G401 (cell line): Measurements from ENCODE around the gene SIGLEC11. TPM values are rescaled to one million over a fixed set of nuclear protein-coding genes. Genes with fewer than 3 reads are reported as not detected.
"Not testable (repeated sequence)": the region's sequence is repeated elsewhere in the genome, so short reads cannot be mapped to it uniquely, and the experiment has no call there.

ENCODE experiments used
- DNase-seq: peaks from one replicate; pipeline ENCODE4 v3.0.0-alpha.2; 2015; ENCODE audit warnings: low spot score
- in situ Hi-C: cut with HindIII; loops from 2 replicates; pipeline ENCODE4 v1.10.0; 2016; ENCODE audit warnings: low sequenced_read_pairs, mixed read lengths
- total RNA-seq: library from RNA; depleted of rRNA; stranded (reverse); fragments of >200 nt; shearing (Covaris generic); gene quantifications from 2 replicates; pipeline ENCODE4 v1.2.3, GENCODE V29; 2014

The SIGLEC11 gene
- total RNA-seq, 1 experiment from 2014 or later, result not detected

DNA sequence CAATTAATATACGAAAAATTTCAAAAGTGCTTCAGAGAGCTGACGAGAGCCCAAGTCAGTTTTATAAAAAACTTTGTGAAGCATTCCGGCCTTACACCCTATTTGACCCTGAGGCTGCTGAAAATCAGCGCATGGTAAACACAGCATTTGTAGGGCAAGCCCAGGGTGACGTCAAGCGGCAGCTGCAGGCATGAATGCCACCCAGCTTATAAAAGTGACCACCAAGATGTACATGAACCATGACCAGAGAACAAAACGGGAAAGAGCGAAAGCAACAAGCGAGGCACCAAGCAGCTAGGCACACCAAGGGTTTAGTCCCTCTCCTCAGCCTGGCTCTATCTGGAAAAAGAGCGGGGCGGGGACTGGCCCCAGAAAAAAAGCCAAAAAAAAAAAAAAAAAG is 6.0 kb downstream of the SIGLEC11 start:
- in situ Hi-C loops, result no loop called here

DNA sequence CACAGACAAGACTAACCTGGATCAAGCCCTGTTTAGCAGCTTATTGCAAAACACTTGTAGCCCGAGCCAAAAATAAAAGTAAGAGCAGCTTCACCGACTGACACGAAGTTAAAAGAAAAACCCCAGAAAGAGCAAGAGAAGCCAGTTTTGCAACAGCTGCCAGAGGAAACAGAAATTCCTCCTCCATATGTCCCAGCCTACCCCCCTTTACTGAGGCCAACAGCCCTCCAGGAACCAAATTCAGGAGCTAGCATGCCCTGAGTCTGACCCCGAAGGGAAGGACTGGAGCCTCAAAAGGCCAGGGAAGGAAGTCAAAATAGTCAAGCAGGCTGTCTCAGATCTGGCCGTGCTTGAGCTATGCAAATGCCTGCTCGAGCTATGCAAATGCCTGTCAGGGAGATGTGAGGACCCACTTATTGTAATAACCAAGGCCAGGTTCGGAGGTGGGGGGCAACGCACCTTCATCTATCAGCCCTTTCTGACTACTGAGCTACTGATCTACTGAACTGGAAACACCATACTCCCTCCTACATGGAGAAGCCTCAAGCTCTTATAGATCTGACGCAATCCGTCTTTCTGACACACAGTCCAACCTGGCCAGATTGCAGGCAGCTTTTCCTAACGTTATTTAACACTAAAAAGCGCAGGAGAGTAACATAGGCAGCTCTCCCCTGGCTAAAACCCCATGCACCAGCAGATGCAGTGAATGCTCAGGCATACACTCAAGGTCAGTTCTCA is 6.7 kb downstream of the SIGLEC11 start:
- in situ Hi-C loops, result no loop called here
- no peak for DNase-seq

More for the DNA sequence above, 6.0 kb downstream of the SIGLEC11 start:
- DNase-seq, result no peak

DNA sequence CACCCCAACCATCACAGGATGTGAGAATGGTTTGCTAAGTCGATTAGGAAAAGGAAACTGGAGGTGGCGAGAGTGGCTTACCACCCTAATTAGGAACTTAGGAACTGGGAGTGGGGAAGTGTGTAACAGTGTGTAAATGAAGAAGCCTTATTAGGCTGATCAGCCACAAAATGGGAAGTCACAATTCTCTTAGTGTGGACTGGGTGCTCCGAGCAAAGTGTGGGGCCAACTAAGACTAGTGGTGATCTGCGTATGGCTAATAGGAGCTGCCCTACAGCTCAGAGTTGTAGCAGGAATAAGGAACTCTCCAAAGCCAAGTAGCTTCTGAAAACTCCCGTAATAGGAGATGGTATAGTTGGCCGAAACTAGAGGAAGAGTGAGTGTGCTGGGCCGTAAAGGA is 7.6 kb downstream of the SIGLEC11 start:
- in situ Hi-C loops, result no loop called here
- DNase-seq, result no peak

DNA sequence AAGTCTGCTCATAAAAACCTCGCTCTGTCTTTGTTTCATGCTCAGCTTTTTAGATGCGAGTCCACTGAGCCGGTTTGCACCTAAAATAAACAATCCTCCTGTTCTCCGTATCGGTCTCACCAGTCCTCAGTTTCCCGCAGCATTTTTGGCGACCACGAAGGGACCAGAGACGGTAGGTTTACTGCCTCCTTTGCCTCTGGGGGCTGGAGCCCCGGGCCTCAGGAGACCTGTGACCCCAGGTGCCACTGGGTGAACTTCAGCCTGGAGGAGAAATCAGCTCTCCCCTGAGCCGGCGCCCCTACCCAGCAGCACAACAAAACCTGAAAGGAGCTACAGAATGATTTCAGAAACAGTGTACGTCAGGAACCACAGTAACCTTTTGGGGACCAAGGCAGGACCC is 8.1 kb downstream of the SIGLEC11 start:
- no peak for DNase-seq
- in situ Hi-C loops, result no loop called here

DNA sequence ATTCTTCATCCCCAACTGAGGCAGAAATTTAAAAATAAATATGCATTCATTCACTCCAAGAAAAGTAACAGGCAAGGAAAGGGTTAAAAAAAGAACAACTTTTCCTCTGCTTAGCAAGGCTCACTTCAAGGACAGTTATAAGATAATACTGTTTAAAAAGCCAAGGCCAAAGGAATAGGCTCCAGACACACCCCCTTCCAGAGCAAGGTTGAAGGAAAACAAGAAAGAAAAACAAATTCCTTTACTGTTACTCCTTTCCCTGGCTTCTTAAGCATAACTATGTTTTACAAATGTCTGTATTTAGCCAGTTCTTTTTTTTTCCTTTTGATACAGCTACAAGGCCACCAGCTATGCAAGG is 8.5 kb downstream of the SIGLEC11 start:
- in situ Hi-C loops, result no loop called here
- no peak for DNase-seq

DNA sequence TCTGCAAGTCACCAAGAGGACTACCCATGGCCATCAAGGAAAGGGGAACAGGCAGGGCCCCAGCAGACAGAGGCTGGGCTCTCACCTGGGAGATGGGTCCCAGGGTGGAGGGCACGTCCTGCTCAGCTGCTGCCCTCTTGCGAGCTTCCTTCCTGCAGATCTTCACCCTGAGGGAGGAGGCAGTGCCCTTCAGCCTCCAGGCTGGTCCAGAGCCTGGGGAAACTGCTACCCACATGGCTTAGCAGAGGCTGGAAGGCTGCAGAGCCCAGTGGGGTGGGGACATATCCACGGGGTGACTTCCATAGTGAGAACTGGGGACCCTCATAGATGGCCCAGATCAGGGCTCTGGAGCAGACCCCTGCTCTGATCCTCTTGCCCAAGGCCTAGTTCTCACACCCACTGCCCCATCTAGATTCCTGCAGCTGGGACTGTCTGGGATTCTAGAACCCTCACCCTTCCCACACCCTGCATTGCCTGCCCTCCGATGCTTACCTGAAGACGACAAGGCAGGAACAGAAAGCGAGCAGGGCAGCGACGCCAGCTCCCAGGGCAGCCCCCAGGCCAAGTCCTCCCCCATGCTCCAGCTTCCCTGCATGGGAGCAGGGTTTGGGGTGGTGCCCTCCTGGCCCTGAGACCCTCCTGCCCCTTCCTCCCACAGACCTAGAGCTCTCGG is 9.0 kb downstream of the SIGLEC11 start:
- DNase-seq, result no peak
- in situ Hi-C loops, result no loop called here

DNA sequence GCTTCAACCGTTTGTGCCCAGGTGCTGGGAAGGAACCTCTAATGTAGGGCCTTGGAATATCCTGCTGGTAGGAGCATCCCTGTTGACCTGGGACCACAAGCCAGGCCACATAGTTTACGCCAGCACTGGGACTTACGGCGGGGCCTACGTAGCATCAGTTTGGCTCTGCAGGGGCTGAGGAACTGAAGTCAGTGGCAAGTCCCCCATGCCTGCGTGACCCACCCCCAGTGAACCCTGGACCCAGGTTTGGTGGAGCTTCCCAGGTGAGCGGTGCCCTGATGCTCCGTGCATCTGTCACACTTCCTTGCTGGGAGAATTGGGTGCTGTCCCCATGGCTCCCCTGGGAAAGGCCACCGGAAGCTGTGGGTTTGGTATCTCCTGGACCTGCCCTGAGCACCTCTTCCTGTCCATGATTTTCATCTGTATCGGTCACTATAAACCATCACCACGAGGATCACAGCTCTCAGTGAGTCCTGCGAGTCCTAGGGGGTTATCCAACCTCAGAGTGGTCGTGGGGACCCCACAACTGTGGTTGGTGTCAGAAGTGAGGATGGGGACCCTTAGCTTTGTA is 9.9 kb downstream of the SIGLEC11 start:
- no peak for DNase-seq
- in situ Hi-C loops, result no loop called here

DNA sequence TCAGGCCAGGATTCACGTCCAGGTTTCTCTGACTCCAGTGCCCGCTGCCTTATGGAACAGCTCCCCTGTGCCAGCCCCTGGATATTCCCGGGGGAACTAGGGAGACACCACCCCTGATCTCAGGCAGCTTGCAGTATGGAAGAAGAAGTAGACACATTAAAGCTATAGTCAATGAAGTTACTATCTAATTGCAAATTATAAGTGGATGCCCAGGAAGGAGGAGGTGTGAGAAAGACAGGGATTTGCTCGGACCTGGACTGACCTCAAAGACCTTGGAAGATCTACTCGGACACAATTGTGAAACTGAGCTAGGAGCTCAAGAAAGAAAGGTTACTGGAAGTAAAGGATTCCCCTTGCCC is 10.4 kb downstream of the SIGLEC11 start:
- in situ Hi-C loops, result no loop called here
- DNase-seq, result no peak

DNA sequence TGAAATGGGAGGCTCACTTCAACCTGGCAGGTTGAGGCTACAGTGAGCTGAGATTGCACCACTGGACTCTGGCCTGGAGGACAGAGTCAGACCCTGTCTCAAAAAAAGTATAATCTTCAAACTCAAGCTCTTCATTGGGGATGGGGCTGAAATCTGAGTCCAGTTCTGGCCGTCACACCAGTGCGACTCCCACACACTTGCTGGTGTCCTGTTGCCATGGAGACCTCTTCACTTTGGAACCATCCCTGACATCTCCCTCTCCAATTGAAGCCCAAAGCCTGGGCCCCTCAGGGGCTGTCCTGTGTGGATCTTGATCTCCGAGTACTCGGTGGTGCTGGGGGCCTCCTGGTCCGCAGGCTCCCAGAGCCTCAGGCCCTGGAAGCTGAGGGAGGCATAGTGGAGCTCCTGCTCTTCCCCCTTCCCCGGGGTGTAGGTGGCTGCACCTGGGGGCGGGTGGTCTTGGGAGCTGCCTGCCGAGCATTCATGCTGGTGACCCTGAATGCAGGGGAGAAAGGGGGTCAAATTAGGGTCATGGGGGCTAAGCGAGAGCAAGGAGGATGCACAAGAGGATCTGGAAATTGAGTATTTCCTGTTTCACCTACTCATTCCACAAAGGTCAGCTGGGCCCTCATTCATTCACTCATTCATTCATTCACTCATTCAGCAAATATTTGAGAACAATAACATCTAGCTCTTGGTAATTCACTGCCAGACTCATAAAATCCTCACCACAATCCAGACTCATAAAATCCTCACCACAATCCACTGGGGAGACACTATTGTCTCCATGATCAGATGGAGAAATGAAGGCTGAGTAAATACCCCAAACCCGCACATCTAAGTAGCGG is 11.0 kb downstream of the SIGLEC11 start:
- no peak for DNase-seq
- in situ Hi-C loops, result no loop called here

DNA sequence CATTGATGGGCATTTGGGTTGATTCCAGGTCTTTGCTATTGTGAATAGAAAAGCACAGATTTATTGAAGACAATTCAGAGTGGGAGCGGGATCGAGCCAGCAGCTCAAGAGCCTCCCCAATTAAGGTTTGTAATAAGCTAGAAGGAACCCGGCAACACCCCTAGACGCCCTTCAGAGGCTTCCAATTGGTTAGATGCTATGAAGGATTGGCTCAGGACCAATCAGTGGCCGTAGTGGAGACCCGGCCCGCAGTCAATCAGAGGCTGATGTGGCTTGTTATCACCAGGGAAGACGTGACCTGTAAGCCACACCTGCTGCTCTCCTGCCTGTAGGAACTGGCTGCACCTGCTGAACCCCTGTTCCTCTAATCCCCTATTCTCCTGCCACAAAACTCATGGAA is 14.6 kb downstream of the SIGLEC11 start:
- in situ Hi-C loops, result no loop called here
- no peak for DNase-seq

DNA sequence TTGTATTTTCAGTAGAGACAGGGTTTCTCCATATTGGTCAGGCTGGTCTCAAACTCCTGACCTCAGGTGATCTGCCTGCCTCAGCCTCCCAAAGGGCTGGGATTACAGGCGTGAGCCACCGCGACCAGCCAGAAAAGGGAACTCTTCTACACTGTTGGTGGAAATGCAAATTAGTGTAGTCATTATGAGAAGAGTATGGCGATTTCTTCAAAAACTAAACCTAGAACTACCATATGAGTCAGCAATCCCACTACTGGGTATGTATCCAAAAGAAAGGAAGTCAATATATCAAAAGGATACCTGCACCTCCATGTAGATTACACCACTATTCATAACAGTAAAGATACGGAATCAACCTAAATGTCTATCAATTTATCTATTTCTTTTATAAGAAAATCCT is 16.4 kb downstream of the SIGLEC11 start:
- DNase-seq, in situ Hi-C loops: not testable (repeated sequence)

DNA sequence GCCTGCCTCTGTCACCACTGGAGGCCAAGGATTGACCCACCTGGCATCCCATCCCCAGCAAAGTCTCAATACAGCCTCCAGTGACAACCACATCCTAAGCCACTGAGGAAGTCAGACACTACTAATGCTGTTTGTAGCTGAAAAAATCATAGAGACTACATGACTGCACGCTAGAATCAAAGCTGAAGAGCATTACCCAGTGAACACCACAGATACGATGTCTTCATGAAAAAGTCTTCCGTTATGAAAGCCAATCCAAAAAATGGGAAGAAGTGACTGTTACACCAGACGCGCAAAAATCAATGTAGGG is 20.5 kb downstream of the SIGLEC11 start:
- in situ Hi-C loops, result no loop called here

DNA sequence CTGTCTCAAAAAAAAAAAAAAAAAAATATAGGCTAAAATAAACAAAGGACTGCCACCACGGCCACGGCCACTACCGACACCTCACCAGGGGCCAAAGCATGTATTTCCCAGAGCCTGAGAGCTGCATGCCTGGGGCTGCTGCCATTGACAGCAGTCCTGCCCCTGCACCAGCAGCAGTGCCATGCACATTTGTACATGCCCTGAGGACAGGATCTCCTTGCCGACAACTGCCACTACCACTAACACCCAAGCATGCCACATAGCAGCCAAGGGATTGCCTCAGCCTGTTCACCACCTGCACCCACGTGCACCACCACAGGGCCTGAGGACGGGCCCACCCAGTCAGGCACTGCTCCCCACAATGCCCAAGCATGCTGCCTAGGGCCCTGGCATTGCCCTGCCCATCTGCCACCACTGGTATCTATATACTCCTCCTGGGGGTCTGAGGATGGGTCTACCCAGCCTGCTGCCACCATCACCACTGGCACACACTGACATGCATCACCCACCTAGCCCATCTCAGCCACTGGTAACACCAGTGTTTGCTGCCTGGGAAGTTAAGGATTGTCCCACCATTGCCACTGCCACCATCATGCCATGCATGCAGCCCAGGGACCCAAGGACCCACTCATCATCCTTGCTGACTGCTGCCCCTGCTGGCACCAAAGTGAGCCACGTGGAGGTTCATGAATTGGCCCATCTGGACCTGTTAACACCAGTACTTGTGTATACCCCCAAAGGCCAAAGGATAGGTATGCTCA is 21.1 kb downstream of the SIGLEC11 start:
- in situ Hi-C loops, result no loop called here
- DNase-seq, result no peak

More for the DNA sequence above, 20.5 kb downstream of the SIGLEC11 start:
- DNase-seq, result no peak

DNA sequence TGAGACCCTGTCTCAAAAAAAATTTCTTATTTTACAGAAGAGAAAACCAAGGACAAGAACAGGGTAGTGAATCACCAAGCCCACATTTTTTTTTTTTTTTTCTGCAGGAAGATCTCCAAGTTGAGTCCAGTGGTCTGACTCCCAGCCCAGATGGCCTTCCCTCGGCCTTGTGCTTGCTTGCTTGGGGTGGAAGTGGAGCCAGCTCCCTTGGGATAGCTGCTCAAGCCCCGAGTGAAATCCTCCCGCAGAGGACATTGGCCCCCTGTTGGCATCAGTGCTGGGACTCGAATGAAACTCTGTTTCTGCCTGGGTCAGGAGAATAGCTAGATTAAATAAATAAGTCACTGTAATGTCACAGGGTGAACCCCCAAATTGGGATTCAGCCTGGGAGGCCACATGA is 22.3 kb downstream of the SIGLEC11 start:
- in situ Hi-C loops, result no loop called here

DNA sequence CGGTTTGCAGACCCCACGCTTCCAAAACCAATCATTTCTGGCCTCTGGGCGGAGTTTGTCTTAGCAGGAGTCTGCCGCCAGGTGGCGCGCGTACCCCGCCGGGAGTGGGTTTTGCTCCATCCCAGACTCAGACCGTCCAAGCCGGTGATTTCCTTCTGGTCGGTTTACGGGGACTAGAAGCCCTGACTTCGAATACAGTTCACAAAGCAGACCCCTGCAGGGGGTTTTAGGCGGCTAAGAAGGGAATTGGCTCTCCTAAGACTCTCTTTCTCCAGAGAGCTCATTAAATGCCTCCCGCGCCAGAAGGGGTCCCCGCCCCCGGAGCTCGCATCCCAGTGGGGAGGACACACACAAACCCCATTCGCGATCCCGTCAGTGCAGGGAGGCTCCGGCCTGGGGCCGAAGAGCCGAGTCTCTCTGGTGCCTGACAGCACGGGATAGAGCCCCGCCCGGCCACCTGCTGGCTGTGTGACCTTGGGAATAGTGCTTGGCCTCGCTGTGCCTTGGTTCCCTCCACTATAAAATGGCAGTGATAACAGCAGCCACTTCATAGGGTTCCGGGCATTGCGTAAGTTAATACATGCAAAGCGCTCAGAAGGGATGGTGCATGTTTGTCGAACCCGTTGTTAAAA is 23.1 kb downstream of the SIGLEC11 start:
- in situ Hi-C loops, result no loop called here
- peak; percentile 75 for DNase-seq

More for the DNA sequence above, 22.3 kb downstream of the SIGLEC11 start:
- no peak for DNase-seq

DNA sequence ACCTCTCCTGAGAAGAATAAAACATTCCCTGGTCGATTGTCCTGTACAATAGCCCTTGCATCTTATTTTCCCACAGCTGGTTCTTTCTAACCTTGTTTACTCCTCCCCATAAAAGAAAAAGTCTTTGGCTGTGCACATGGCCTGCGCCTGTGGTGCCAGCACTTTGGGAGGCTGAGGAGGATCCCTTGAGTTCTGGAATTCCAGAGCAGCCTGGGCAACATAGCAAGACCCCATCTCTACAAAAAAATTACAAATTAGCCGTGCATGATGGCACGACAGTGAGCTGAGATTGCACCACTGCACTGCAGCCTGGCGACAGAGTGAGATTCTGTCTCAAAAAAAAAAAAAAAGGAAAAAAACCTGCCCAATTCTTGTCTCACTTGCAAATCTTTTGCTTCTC is 24.4 kb downstream of the SIGLEC11 start:
- in situ Hi-C loops, result no loop called here
- DNase-seq, result no peak

DNA sequence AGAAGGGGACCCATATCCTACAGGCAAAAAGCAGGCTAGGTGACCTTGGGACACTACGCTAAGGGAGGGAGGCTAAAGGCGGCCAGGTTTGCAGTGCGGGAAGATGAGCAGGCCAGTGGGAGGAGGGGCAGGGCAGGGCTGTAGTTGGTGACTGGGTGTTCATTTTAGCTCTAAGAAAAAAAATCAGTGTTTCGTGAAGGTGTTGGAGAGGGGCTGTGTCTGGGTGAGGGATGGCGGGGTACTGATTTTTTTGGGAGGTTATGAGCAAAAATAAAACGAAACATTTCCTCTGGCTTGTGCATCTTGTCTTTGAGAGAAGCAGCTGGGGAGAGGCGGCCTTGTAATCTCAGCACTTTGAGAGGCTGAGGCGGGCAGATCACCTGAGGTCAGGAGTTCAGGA is 27.3 kb downstream of the SIGLEC11 start:
- in situ Hi-C loops, result no loop called here
- no peak for DNase-seq

DNA sequence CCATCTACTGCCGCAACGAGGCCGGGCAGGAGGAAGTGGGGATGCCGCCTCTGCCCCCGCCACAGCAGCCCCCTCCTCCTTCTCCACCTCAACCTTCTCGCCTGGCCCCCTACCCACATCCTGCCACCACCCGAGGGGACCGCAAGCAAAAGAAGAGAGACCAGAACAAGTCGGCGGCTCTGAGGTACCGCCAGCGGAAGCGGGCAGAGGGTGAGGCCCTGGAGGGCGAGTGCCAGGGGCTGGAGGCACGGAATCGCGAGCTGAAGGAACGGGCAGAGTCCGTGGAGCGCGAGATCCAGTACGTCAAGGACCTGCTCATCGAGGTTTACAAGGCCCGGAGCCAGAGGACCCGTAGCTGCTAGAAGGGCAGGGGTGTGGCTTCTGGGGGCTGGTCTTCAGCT is 28.2 kb downstream of the SIGLEC11 start:
- in situ Hi-C loops, result no loop called here
- no peak for DNase-seq

DNA sequence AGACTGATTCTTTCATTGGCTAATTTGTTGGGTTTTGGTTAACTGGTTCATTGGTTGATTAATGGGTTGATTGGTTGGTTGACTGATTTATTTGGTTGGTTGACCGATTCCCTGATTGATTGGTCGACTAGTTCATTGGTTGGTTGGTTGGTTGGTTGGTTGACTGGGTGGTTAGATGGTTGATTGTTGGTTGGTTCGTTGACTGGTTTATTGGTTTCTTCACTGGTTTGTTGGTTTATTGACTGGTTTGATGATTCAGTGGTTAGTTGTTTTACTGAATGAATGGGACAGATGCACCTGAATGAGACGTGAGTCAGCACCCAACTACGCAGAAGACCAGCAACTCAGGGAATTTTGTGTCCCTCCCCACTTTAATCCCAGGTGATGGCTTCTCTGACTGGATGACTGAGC is 28.9 kb downstream of the SIGLEC11 start:
- in situ Hi-C loops, result no loop called here
- no peak for DNase-seq
